HCT116 (cell line): Measurements from ENCODE around the gene FOXN3. TPM values are rescaled to one million over a fixed set of nuclear protein-coding genes. Genes with fewer than 3 reads are reported as not detected.
A peak's percentile ranks its signal among the peaks of the same experiment; 100 is the strongest.

Source experiments
- ATAC-seq: fragments of 200-7000 bp; cut with Tn5 transposase; 2 replicates; pipeline ENCODE4 v1.9.1; 2020; ENCODE audit warnings: mild to moderate bottlenecking, moderate library complexity
- BruUV-seq: library from RNA; stranded (reverse); fragments of 400-500 nt; replicated peaks from 2 replicates; lab custom pipeline; 2021; lab: Mats Ljungman, UMichigan
- CTCF ChIA-PET: fragments of 300-600 bp; sonication (Branson Sonifier 250); formaldehyde crosslinking; loops from one replicate; lab custom pipeline; 2021; ENCODE audit warnings: antibody characterized with exemption; lab: Charles Lee
- POLR2A ChIA-PET: fragments of 300-600, 350-600 bp; sonication (Branson Sonifier 250); formaldehyde crosslinking; loops from one replicate; lab custom pipeline; 2021; ENCODE audit warnings: antibody characterized with exemption; lab: Charles Lee
- RAD21 ChIA-PET, 2 experiments: fragments of 300-600 bp; sonication (Branson Sonifier 250); formaldehyde crosslinking; loops; one replicate each; lab custom pipeline; 2023; ENCODE audit warnings: low total read pairs in 2 of 2; ENCODE audit not compliant: uncharacterized antibody in 2 of 2, unreplicated experiment in 2 of 2, low non-redundant PET in 1 of 2; lab: Charles Lee
- DNase-seq: peaks from one replicate; pipeline ENCODE4 v3.0.0-alpha.2; 2010; ENCODE audit warnings: low read depth, low spot score
- H2AFZ ChIP-seq: fragments of 200-600 bp; shearing (Covaris generic), sonication (generic); 2 replicates; pipeline ENCODE4 v1.6.1; 2017; ENCODE audit warnings: low read depth, mixed run types, mixed read lengths, antibody characterized with exemption, low read length; ENCODE audit not compliant: poor library complexity, severe bottlenecking
- H3K27ac ChIP-seq: 2 replicates; pipeline ENCODE4 v1.5.1; 2012; ENCODE audit warnings: low read depth, low read length
- H3K27me3 ChIP-seq: fragments of 200-600 bp; sonication (generic); 2 replicates; pipeline ENCODE4 v1.6.1; 2016; ENCODE audit warnings: mixed run types, low read length, mixed read lengths; ENCODE audit not compliant: insufficient read depth
- H3K36me3 ChIP-seq, 2 experiments: fragments of 200-500 bp in 1 of 2; fragments of 200-600 bp in 1 of 2; sonication (Bioruptor generic) in 1 of 2; sonication (generic) in 1 of 2; 2 replicates each; pipeline versions ENCODE4 v1.5.1 to v1.6.1; 2014 to 2016; ENCODE audit warnings: low read length in 2 of 2, inconsistent platforms in 1 of 2, mixed read lengths in 1 of 2, mixed run types in 1 of 2; ENCODE audit not compliant: insufficient read depth in 2 of 2, control insufficient read depth in 1 of 2
- H3K4me1 ChIP-seq, 2 experiments: fragments of 200-600 bp in 1 of 2; sonication (generic) in 1 of 2; 2 replicates each; pipeline versions ENCODE4 v1.5.1 to v1.6.1; 2012 to 2017; ENCODE audit warnings: low read length in 2 of 2, inconsistent platforms in 1 of 2, mild to moderate bottlenecking in 1 of 2, mixed read lengths in 1 of 2, mixed run types in 1 of 2, moderate library complexity in 1 of 2; ENCODE audit not compliant: insufficient read depth in 2 of 2, control insufficient read depth in 1 of 2
- H3K4me2 ChIP-seq: fragments of 200-600 bp; sonication (generic); 2 replicates; pipeline ENCODE4 v1.6.1; 2017; ENCODE audit warnings: mixed run types, low read length, mixed read lengths
- H3K4me3 ChIP-seq, 2 experiments: fragments of 200-600 bp in 1 of 2; sonication (generic) in 1 of 2; replicated peaks in 1 of 2; 2 replicates each; pipeline ENCODE4 v1.5.1; 2011 to 2016; ENCODE audit warnings: low read length in 2 of 2, control low read depth in 1 of 2, low read depth in 1 of 2, mild to moderate bottlenecking in 1 of 2, mixed read lengths in 1 of 2, mixed run types in 1 of 2
- H3K79me2 ChIP-seq: fragments of 200-600 bp; sonication (generic); 2 replicates; pipeline ENCODE4 v1.6.1; 2017; ENCODE audit warnings: mild to moderate bottlenecking, mixed run types, low read length, moderate library complexity, mixed read lengths; ENCODE audit not compliant: insufficient read depth
- H3K9ac ChIP-seq: fragments of 200-600 bp; sonication (generic); 2 replicates; pipeline ENCODE4 v1.6.1; 2016; ENCODE audit warnings: low read length, mixed read lengths
- H3K9me2 ChIP-seq: fragments of 200-600 bp; sonication (generic), shearing (Covaris generic); 2 replicates; pipeline ENCODE4 v1.6.1; 2017; ENCODE audit warnings: mixed run types, mild to moderate bottlenecking, moderate library complexity; ENCODE audit not compliant: insufficient read depth
- H3K9me3 ChIP-seq, 2 experiments: fragments of 200-500 bp in 1 of 2; fragments of 200-600 bp in 1 of 2; sonication (Bioruptor generic) in 1 of 2; sonication (generic) in 1 of 2; 2 replicates each; pipeline ENCODE4 v1.6.1; 2014 to 2017; ENCODE audit warnings: low read length in 2 of 2, mixed read lengths in 2 of 2, inconsistent platforms in 1 of 2, low read depth in 1 of 2, mild to moderate bottlenecking in 1 of 2, mixed run types in 1 of 2, moderate library complexity in 1 of 2; ENCODE audit not compliant: control insufficient read depth in 1 of 2, insufficient read depth in 1 of 2
- H4K20me1 ChIP-seq: fragments of 200-600 bp; sonication (generic), shearing (Covaris generic); 2 replicates; pipeline ENCODE4 v1.6.1; 2017; ENCODE audit warnings: mixed run types, mild to moderate bottlenecking, moderate library complexity; ENCODE audit not compliant: insufficient read depth
- ATF3 ChIP-seq: IDR thresholded peaks from 2 replicates; pipeline ENCODE4 v1.6.1; 2012
- CEBPB ChIP-seq: IDR thresholded peaks from 2 replicates; pipeline ENCODE4 v1.6.1; 2012; ENCODE audit warnings: low read depth
- EGR1 ChIP-seq: IDR thresholded peaks from 2 replicates; pipeline ENCODE4 v1.6.1; 2012; ENCODE audit warnings: low read depth
- ELF1 ChIP-seq: IDR thresholded peaks from 2 replicates; pipeline ENCODE4 v1.6.1; 2012; ENCODE audit warnings: low read depth, borderline replicate concordance
- EZH2 ChIP-seq: fragments of 200-600 bp; sonication (generic); IDR thresholded peaks from 2 replicates; pipeline ENCODE4 v1.6.1; 2017; ENCODE audit warnings: antibody characterized with exemption, mixed run types
- EZH2phosphoT487 ChIP-seq: fragments of 200-600 bp; IDR thresholded peaks from 2 replicates; pipeline ENCODE4 v1.6.1; 2018; ENCODE audit warnings: antibody characterized with exemption, borderline replicate concordance
- FOSL1 ChIP-seq: IDR thresholded peaks from 2 replicates; pipeline ENCODE4 v1.6.1; 2012; ENCODE audit warnings: low read depth
- JUND ChIP-seq: IDR thresholded peaks from 2 replicates; pipeline ENCODE4 v1.6.1; 2012
- POLR2A ChIP-seq: IDR thresholded peaks from 2 replicates; pipeline ENCODE4 v1.7.0; 2011; ENCODE audit warnings: borderline replicate concordance; ENCODE audit not compliant: insufficient read depth, insufficient read length; ENCODE audit errors: extremely low read depth
- POLR2AphosphoS5 ChIP-seq: IDR thresholded peaks from 2 replicates; pipeline ENCODE4 v1.6.1; 2011; ENCODE audit warnings: mild to moderate bottlenecking, low read depth, low read length, moderate library complexity
- SIN3A ChIP-seq: IDR thresholded peaks from 2 replicates; pipeline ENCODE4 v1.6.1; 2012; ENCODE audit warnings: low read depth
- SRF ChIP-seq: IDR thresholded peaks from 2 replicates; pipeline ENCODE4 v1.6.1; 2012; ENCODE audit warnings: low read depth
- TCF7L2 ChIP-seq: IDR thresholded peaks from 2 replicates; pipeline ENCODE4 v1.7.0; 2011; ENCODE audit warnings: borderline replicate concordance, inconsistent platforms; ENCODE audit not compliant: insufficient read depth, insufficient read length; ENCODE audit errors: extremely low read depth
- YY1 ChIP-seq: IDR thresholded peaks from 2 replicates; pipeline ENCODE4 v1.6.1; 2011; ENCODE audit warnings: low read length, low read depth, moderate library complexity, mild to moderate bottlenecking; ENCODE audit not compliant: insufficient replicate concordance; ENCODE audit errors: extremely low read depth
- ZBTB33 ChIP-seq: IDR thresholded peaks from 2 replicates; pipeline ENCODE4 v1.6.1; 2011; ENCODE audit warnings: mild to moderate bottlenecking, low read length, moderate library complexity; ENCODE audit not compliant: insufficient replicate concordance; ENCODE audit errors: extremely low read depth
- ZFX ChIP-seq: fragments of 450-650 bp; IDR thresholded peaks from 2 replicates; pipeline ENCODE4 v1.6.1; 2017
- ZNF274 ChIP-seq: fragments of 200-500 bp; sonication (Bioruptor generic); IDR thresholded peaks from 2 replicates; pipeline ENCODE4 v1.6.1; 2014; ENCODE audit warnings: mild to moderate bottlenecking, low read depth, low read length, inconsistent platforms
- intact Hi-C: fragments of 100-400 bp; cut with micrococcal nuclease; formaldehyde crosslinking; loops from 2 replicates; pipeline ENCODE4 v1.10.0; 2022
- total RNA-seq: library from RNA; stranded (reverse); gene quantifications from one replicate; pipeline ENCODE4 v1.2.1, GENCODE V29; 2021; ENCODE audit not compliant: unreplicated experiment
- TF ChIP-seq, protein P1 (sequence below): IDR thresholded peaks from 2 replicates; pipeline ENCODE4 v1.6.1; 2012

The FOXN3 gene
- total RNA-seq, 1 experiment from 2014 or later, result 20.0 TPM

GRCh38 chr14:89126461-89126860 is 290.6 kb downstream of the FOXN3 start:
- H3K4me1 ChIP-seq, result no peaks in the 10 kb centered on the region
- BruUV-seq, result no TSS peak
- H3K27ac ChIP-seq, result no peak overlapping the region
- no peaks in the 10 kb centered on the region for H3K79me2 ChIP-seq
- TF ChIP-seq ATF3, result no peak
- no peak for TF ChIP-seq EZH2
- TF ChIP-seq ELF1, result no peak
- TF ChIP-seq, protein P1, sequence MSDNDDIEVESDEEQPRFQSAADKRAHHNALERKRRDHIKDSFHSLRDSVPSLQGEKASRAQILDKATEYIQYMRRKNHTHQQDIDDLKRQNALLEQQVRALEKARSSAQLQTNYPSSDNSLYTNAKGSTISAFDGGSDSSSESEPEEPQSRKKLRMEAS, result no peak
- no peak for TF ChIP-seq SRF
- no peak for TF ChIP-seq CEBPB
- no peak for TF ChIP-seq POLR2A
- TF ChIP-seq EGR1, result no peak
- no peak for TF ChIP-seq FOSL1
- TF ChIP-seq ZFX, result no peak
- no peak for TF ChIP-seq SIN3A
- H3K9ac ChIP-seq, result no peak overlapping the region
- H3K36me3 ChIP-seq, result no peaks in the 10 kb centered on the region
- H3K4me3 ChIP-seq, result no peak overlapping the region
- RAD21 ChIA-PET, result no interaction called here
- no peak for ATAC-seq
- no peaks in the 10 kb centered on the region; the same call in 1 of the 2 replicates for H3K27me3 ChIP-seq
- CTCF ChIA-PET, result no interaction called here
- no peaks in the 10 kb centered on the region for H4K20me1 ChIP-seq
- POLR2A ChIA-PET, result no interaction called here
- no peaks in the 10 kb centered on the region for H3K9me2 ChIP-seq
- no peaks in the 10 kb centered on the region for H3K9me3 ChIP-seq
- no peak overlapping the region for H3K4me2 ChIP-seq
- no peak for DNase-seq
- H2AFZ ChIP-seq, result peak overlapping the region; percentile 32
- intact Hi-C loops, result no loop called here

GRCh38 chr14:89125216-89125615 is 291.8 kb downstream of the FOXN3 start:
- ChIA-PET RAD21 (no interaction called here), CTCF (no interaction called here)
- no peaks in the 10 kb centered on the region for H3K36me3 ChIP-seq
- TF ChIP-seq EZH2phosphoT487 (no peak), JUND (no peak), SRF (no peak), TCF7L2 (no peak), EGR1 (no peak), POLR2AphosphoS5 (no peak), SIN3A (no peak), POLR2A (no peak), ZFX (no peak), ATF3 (no peak), ZBTB33 (no peak), YY1 (no peak), ZNF274 (no peak)

More at GRCh38 chr14:89125216-89125615, 291.8 kb downstream of the FOXN3 start:
- Histone ChIP-seq H3K27ac (no peak overlapping the region), H3K27me3 (no peaks in the 10 kb centered on the region; the same call in 1 of the 2 replicates), H3K4me2 (no peak overlapping the region), H3K4me3 (no peak overlapping the region), H2AFZ (no peak overlapping the region), H3K9ac (no peak overlapping the region), H3K4me1 (no peaks in the 10 kb centered on the region), H3K79me2 (no peaks in the 10 kb centered on the region), H3K9me3 (no peaks in the 10 kb centered on the region), H3K9me2 (no peaks in the 10 kb centered on the region), H4K20me1 (no peaks in the 10 kb centered on the region)
- DNase-seq (no peak), ATAC-seq (no peak)
- POLR2A ChIA-PET, result no interaction called here
- intact Hi-C loops, result no loop called here
- BruUV-seq, result no TSS peak
